ENCODE measurements around the gene PTGIS.

PTGIS gene

DNA sequence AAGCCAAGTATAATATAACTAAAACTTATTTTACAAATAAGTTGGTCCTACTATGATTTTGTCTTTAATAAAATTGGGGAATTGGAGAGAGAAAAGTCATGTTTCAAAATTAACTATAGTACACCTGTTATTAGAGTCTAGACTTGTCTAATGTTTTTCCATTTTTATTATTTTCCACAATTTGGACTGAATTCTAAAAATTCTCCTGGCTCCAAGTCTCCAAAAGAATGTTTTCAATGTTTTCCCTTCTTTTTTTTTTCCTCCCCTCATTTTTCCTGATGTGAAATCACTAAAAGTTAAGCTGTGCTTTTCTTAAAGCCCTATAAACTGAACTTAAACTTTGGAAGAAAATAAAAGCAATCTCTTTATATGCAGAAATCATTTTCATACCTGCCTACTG is 11.3 kb downstream of the PTGIS start:
- DNase-seq: no peak

DNA sequence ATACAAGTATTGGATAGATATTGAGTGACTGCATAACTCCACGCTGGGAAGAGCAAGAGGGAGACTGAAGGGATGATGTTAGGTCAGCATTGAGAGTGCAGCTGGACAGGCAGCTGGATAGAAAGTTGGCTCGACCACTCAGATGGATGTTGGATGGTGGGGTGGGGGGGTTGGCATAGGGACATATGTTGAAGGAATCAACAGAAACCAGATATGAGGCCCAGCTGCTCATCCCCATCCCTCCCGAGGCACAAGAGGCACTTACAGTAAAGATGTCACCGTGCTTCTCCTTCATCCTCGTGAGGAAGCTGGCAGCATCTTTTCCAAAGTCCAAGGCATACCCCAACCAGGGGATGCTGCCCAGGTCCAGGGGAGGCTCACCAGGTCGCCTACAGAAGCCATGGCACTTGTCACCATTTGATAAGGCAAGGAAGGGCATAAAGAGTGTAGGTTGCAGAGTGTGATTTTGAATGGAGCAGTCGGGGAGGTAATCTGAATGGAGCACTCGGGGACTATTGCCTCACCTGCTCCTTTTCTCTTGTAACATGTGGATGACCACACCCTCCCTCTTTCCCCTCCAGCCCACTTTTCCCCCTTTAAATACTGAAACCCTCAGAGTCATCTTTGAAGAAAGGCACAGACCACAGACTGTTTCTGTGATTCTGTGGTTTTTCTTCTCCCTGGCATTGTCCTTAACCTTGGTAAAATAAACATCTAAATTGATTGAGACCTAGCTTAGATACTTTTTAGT is 18.0 kb downstream of the PTGIS start:
- DNase-seq: no peak

DNA sequence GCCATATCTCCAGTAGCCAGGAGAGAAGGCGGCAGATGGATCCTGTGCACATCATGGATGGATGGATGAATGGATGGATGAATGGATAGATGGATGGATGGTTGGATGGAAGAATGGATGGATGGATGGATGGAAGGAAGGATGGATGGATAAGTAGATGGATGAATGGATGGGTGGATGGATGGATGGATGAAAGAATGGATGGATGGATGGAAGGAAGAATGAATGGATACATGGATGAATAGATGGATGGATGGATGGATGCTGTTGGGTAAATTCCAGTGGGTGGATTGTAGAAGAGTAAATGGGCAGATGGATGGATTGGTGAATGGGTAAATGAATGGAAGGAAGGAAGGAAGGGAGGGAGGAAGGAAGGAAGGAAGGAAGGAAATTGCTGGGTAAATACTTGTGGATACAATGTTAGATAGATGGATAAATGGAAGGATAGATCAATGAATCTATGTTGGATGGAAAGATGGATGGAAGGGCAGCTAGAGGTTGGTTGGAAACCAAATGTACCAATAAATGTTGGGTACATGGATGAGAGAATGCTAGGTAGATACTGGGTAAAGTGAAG is 19.5 kb downstream of the PTGIS start:
- DNase-seq: no peak

DNA sequence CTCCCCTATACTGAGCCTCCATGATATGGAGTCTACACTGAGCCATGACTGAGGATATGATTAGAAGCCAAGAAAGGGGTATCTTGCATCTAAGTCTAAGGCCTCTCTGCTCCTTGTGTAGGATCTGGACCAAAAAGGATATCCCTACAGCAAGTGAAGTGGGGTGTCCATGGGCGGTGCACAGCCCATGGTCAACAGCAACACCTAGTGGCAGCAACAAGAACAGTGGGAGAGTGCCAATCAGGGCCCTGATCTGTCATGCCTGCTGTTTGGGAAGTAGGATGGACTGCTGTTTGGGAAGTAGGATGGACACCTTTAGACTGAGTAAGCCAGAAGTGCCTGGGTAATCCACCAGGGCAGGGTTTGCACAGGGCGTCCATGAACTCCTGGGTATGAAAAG is 22.4 kb downstream of the PTGIS start:
- DNase-seq: peak; percentile 30

DNA sequence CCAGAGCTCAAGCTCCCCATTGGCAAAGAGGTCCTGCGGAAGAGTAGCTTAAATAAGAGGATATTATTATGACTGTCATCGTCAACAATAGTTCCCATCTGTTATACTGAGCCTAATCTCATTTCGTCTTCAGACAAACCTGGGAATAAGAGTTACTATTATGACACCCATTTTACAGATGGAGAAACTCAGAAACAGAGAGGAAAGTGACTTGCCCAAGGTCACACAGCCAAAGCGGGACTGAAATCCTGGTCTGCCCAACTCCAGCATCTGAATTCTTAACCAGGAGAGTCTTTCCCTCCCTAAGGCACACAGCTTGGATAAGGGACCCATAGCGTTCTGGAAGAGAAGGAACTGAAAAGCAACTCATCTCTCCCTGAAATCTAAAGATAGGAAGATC is 23.4 kb downstream of the PTGIS start:
- DNase-seq: no peak

DNA sequence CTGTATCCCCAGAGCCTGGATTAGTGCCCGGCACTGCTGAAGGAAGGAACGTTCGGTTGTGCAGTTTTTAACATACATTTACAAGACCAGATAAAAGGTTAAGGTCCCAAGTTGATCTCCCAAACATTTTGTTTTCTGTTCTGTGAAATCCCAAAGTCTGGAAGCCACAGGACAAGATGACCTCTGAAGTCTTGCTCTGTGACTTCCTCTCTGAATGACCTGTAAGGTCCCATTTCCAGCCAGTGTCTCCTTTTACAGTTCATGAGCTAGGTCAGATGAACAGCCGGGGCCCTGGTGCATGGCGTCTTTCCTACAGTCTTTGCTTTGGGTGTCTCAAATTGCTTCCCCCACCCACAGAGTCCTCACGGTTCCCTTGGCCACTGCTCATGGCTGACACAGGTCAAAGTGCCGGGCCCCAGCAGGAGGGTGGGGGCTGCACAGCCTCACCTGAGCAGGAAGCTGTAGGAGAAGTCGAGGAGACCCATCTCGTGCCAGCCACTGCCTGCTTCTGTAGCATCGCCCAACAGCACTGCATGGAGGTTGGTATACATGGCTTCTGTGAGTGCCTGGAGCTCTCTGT is 24.0 kb downstream of the PTGIS start:
- no peak for DNase-seq

DNA sequence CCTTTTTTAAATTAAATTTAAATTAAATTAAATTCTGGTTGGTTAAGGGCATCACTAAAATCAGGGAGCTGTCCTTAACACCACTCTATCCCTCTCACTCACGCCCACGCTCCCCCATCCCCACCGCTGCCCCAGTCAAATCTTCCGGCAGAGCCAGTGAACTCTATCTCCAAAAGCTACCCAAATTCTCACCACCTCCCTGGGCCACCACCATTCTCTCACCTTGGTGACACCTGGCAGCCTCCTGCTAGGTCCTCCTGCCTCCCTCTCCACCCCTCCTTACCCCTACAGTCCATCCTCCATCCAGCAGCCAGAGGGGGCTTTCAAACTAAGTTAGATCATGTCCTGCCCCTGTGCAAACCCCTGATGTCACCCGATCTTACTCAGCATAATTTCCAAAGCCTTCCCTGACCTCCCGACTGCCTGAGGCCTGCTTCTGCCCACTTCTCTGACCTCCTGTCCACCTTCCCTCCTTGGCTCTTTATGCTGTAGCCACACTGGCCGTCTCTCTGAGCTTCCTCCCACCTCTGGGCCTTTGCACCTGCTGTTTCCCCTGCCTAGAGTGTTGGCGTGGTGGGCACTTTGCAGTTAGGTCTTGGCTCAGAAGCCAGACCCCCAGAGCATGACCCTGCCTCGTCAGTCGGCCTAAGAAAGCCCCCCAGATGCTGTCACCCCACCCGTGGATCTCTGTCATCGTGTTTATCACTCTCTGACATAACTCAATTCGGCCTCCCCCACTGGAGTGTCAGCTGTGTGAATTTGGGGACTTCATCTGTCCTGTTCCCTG is 24.7 kb downstream of the PTGIS start:
- DNase-seq: no peak

DNA sequence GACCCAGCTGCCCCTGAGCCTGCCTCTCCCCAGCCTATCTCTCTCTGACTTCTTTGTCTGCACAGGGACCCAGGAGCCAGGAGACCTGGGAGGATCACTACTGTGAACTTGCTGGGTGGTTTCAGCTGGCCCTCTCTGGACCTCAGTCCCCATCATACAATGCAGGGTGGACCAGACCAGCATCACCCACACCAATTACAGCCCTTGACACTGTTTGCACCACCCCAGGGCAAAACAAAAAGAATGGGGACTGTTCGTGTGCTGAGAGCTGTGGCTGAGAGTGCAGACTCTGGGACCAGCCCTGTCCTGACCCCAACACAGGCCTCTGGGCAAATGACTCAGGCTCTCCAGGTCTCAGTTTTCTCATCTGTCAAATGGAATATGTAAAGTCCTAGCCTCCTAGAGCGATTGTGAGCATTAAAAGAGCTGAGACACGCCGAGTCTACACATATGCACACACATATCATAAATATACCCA is 25.4 kb downstream of the PTGIS start:
- no peak for DNase-seq

DNA sequence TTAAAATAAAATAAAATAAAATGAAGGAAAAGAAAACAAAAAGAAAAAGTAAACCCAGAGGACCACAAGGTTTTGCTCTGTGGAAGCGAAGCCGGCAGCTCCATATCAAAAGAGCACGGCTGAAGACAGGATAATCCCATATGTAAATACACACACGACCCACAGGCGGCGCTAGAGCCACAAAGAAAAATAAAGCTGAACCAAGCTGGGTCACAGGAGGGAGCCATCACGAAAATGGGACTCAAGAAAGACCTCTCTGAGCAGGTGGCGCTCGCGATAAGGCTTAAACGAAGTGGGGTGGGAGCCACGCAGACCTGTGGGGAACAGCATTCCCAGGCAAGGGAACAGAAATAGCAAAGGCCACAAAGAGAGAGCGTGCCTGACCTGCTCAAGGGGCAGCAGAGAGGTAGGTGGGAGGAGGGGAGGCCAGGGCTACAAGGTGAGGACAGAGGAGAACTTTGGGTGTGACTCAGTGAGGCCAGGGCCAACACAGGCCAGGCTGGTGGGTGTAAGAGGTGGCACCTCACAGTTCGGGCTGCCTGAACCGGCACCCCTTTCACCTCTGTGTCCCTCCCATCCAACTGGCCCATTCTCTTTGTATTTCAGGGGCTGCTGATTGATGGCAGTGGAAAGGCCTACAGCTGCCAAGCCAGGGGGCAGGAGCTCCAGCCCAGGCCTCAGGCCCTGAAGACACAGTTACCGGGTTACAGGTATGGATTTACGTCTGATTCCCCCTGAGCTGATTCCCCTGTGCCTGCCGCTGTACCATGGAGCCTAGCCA is 26.0 kb downstream of the PTGIS start:
- peak; percentile 84 for DNase-seq

DNA sequence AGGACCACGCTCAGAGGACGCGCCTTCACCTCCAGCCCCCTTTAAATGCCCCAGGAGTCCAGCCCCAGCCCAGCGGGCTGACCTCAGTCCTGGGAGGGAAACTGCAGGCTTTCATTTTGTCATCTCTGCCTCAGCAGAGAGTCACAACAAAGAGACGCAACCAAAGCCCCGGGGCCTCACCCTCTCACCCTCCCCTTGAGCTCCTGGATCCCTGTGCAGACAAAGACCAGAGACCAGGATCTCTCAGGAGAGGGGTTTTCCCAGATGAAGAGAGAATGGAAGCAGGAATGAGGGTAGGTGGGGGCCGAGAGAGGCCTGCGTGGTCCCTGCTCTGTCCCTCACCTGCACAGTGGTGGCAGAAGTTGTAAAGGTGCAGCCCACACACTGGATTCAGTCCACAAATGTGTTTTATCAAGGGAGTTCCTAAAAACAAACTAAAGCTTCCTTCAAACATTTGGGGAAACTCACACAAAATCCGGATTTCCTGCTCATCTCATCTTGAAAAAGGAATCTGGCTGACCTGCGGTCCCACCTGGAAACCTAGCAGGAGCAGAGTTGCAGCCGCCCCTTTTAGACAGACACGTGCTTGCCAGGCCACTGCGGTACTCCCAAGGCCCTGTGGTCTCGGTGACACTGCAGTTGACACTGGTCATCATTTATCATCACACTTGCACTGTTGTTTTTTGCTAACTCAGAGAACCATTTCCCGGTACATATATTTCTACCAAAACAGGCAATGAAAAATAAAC is 27.1 kb downstream of the PTGIS start:
- no peak for DNase-seq

DNA sequence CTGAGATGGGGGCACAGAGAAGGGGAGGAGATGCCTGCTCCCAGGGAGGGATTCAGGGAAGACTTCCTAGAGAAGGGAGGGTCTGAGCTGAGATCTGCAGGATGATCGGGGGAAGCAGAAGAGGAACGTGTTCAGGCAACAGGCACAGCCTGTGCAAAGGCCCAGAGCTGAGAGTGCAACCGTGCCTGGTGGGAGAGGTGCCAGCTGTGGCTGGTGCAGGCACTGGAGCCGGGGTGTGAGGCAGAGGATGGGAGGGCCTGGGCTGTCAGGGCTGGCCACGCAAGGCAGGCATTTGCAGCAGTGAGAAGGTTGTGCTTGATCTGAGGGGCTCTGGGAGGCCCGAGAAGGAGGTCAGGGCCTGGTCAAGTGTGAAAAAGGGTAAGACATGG is 27.7 kb downstream of the PTGIS start:
- DNase-seq: no peak

DNA sequence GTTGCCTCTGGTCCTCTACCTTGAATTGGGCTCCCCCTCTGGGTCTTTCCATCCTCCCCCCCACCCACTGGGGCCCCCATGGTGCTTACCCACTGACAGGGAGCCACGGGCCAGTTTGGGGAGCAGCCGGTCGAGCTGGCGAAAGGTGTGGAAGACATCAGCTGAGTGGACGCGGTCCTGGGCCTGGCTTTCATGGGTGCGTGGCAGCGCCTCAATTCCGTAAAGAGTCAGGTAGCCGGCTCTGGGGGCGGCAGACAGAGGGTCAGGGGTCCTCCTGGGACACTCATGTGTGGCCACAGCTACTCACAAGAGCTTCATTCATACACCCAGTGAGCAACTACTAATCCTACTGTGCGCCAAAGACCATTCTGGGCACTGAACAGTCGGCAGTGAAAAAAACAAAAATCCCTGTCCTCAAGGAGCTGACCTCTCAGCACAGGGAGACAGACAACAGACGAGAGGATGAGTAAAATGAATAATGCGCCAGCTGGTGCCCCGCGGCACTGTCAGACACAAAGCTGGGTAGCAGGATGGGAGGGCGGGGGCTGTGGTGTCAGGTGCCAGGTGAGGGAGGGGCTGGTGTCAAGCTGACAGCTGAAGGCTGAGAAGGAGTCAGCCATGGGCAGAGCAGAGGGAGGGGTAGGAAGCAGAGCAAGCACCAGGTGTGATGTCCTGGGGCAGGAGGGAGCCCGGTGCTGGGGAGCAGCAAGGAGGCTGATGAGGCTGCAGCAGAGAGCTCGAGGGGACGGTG is 28.3 kb downstream of the PTGIS start:
- DNase-seq: no peak

DNA sequence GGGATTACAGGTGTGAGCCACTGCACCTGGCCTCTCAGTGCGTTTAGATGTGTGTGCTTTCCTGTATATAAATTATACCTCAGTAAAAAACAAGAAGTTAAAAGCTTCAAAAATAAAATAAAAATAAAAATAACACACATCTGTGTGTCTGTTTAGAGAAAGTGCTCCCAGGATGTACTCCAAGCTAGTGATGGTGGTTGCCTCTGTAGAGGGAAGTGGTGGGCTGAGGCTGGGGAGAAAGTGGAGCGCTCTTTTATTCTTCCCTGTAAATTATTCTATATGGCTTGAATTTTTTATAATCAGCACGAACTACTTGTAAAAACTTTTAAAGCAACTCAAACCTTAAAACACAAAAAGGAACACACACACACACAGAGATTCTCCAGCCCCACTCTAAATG is 29.0 kb downstream of the PTGIS start:
- no peak for DNase-seq

DNA sequence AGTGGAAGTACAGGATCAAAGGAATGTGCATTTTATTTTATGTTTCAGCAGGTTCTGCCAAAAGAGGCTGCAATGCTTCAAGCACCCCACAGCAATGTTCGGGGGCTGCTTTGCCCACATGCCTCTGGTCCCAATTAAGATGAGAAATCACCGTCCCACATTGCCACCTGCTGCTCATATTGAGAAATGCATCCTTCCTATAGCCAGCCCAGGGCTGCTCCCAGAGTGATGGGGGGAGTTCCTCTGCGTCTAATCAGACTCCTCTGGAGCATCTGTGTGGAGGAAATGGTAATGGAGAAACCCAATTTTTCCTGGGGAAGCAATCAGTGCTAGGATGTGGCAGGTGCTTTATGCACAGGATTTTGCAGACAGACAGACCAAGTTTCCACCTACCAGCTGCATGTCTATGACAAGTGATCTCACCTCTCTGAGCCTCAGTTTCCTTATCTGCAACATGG is 33.7 kb downstream of the PTGIS start:
- peak; percentile 77 for DNase-seq

DNA sequence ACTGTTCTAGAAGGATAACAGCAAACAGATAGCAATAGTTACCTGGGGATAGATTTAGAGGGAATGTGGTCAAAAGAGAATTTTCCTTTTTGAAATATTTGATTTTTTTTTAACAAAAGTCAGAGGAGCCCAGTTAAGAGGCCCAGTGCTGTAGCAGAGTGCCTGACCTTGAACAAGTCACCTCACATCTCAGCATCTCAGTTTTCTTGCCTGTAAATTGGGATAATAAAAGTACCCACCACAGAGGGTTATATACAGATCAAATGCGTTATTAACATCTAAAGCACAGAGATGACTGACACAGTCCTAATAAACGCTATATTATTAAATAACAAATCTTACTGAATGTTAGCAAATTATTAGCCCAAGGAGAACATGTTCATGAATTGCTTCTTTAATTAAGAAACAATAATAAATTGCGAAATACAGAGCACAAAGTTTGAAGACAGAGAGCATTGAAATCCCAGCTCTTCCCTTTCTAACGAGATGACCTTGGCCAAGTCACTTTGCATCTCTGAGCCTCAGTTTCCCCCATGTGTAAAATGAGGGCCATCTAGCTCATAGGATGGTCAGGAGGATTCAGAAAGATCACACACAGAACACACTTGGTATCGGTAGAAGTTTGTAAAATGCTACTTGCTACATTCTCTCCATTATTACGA is 35.5 kb downstream of the PTGIS start:
- no peak for DNase-seq

DNA sequence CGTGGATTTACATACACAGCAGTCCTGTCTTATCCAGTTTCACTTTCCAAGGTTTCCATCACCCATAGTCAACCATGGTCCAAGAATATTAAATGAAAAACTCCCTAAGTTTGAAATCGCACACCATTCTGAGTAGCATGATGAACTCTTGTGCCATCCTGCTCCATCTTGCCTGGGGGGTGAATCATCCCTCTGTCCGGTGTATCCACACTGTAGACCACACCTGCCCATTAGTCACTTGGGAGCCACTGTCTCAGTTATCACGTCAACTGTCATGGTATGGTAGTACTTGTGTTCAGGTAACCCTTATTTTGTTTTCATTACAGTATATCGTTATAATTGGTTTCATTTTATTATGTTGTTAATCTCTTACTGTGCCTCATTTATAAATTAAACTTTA is 38.5 kb downstream of the PTGIS start:
- no peak for DNase-seq

DNA sequence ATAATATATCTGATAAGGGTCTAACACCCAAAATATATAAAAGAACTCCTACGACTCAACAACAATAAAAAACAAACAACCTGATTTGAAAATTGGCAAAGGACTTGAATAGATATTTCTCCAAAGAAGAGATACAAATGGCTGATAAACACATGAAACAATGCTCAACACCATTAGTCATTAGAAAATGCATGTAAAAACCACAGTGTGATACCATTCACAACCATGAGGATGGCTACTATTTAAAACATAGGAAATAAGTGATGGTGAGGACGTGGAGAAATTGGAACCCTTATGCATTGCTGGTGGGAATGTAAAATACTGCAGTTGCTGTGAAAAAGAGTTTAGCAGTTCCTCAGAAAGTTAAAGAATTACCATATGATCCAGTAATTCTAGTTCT is 41.4 kb downstream of the PTGIS start:
- no peak for DNase-seq

DNA sequence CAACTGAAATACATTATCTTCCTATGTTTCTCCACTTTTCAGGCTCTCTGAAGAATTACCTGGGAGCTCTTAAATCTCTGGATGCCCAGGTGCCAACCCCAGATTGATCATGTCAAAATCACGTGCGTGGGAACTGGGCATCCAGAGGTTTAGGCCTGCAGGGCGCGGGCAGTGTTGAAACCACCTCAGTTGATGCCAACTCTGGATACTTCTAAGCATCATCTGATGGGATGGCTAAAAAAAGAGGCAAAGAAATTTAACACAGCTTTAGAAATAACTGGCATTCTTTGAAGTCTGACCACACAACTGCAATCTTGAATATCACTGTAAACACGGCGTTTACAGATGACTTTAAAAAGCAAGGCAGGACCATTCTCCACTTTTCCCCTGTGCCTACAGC is 41.9 kb downstream of the PTGIS start:
- DNase-seq: no peak

DNA sequence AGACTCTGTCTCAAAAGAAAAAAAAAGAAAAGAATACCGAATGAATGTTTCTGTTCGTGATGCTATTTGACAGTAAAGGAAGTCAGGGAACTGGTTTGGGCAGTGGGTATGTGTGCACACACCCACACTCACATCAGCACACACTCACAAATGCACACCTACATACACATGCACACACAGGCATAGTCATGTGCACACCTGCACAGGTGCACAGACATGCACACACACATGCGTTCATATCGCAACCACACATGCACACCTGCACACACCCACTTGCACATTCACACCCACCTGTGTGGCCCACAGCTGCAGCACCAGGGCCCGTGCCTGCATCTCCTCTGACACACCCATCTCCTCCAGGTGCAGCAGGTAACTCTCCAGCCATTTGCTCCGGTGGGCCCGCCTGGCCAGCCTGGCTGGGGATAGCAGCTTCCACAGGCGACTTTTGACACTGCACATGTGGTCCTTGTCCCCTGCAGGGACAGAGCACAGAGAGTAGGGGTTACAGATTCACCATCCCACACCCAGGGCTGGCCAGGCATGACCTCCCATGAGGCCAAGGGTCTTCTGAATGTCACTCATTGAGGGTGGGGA is 44.1 kb downstream of the PTGIS start:
- DNase-seq: no peak

DNA sequence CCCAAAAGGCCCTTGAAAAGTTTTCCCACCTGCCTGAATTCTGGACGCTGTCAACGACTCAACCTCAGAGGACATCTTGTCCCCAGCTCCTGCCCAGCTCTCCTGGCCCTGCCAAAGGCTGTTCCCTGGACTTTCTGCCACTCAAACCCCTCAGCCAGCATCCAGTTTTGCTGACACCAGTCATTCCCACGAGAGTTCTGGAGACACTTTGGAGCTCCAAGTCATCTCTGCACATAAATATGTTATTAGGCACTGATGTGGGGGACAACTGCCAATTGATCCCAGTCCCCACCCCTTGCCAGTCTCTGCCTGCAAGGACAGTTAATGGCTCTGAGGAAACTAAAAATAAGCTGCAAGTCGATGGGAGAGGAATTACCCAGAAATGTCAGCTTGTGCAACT is 46.6 kb downstream of the PTGIS start:
- no peak for DNase-seq

All from activated CD4-positive, alpha-beta T cell treated with anti-CD3 and anti-CD28 coated beads for 48 hours (primary cell).